HAP-1 (cell line): Measurements from ENCODE around the gene NTNG2.

ENCODE experiments used
- DNase-seq, 2 experiments: peaks; one replicate each; pipeline ENCODE4 v3.0.0-alpha.2; 2016 to 2020; ENCODE audit warnings: low spot score in 2 of 2
- H3K27me3 ChIP-seq: fragments of 250-450 bp; sonication (Bioruptor Pico); 2 replicates; pipeline ENCODE4 v1.5.1; 2020; ENCODE audit warnings: low read depth, mild to moderate bottlenecking, moderate library complexity
- H3K36me3 ChIP-seq: fragments of 250-450 bp; sonication (Bioruptor Pico); replicated peaks from 2 replicates; pipeline ENCODE4 v1.5.1; 2020; ENCODE audit warnings: mild to moderate bottlenecking
- H3K4me1 ChIP-seq: fragments of 250-450 bp; sonication (Bioruptor Pico); 2 replicates; pipeline ENCODE4 v1.5.1; 2020; ENCODE audit warnings: mild to moderate bottlenecking
- H3K4me3 ChIP-seq: fragments of 250-450 bp; sonication (Bioruptor Pico); 2 replicates; pipeline ENCODE4 v1.5.1; 2020; ENCODE audit warnings: mild to moderate bottlenecking, moderate library complexity
- H3K9me3 ChIP-seq: fragments of 250-450 bp; sonication (Bioruptor Pico); 2 replicates; pipeline ENCODE4 v1.5.1; 2020; ENCODE audit warnings: mild to moderate bottlenecking, moderate library complexity
- in situ Hi-C: fragments of 300-500 bp; cut with MboI; formaldehyde crosslinking; loops from 3 replicates; pipeline ENCODE4 v1.14.3; 2020; ENCODE audit warnings: low sequenced_read_pairs, inconsistent platforms, mixed read lengths

The NTNG2 gene

DNA sequence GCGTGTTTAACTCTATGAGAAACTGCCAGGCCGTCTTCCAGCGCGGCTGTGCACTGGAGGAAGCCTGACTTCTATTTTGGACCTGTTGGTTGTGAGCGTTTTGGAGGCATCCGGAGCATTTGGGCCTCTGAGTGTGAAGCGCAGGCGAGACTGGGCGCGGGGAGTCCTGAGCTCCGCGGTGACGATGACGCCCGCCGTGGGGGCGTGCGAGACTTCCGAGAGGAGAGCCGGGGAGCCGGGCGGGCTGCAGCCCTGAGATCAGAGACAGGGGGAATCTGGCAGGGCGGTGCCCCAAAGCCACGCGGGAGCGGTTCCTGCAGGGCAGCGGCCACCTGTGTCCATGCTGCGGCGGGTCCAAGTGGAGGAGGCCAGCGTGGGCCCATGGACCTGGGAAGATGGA, 47.4 kb downstream of the NTNG2 start:
- Histone ChIP-seq H3K9me3 (no peaks in the 10 kb centered on the region), H3K36me3 (no peaks in the 10 kb centered on the region), H3K4me3 (no peak overlapping the region), H3K4me1 (no peaks in the 10 kb centered on the region), H3K27me3 (no peaks in the 10 kb centered on the region)
- no peak for DNase-seq
- in situ Hi-C loops: no loop called here

DNA sequence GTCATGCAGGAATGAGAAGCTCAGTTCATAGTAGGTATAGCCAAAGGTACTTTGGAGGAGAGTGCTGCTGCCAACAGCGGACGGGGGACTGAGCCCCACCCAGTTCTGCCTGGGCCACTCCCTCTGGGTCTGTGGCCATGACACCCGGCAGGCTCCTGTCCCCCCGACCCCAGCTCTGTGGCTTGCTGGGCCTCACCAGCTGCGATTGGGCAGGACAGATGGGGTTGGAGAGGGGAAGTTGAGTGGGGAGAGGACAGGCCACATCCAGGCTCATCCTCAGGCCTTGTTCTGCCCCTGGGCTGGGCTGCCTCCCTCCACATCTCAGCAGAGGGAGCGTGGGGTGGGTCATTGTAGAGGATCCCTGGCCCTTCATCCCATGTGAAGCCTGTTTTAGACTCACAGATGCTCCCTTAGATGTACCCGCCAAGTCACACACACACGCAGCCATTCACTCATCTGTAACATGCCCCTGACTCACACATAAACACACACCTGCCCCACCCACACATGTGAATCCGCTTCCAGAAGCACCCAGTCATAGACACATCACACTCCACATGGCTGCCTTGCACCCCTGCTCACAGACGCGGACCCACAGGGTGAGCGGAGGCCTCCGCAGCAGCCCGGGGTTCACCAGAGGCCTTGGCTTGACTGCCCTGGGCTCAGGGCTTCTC, 48.8 kb downstream of the NTNG2 start:
- in situ Hi-C loops: no loop called here
- Histone ChIP-seq H3K4me1 (no peaks in the 10 kb centered on the region), H3K36me3 (no peaks in the 10 kb centered on the region), H3K4me3 (no peak overlapping the region), H3K9me3 (no peaks in the 10 kb centered on the region), H3K27me3 (no peaks in the 10 kb centered on the region)
- DNase-seq: no peak

DNA sequence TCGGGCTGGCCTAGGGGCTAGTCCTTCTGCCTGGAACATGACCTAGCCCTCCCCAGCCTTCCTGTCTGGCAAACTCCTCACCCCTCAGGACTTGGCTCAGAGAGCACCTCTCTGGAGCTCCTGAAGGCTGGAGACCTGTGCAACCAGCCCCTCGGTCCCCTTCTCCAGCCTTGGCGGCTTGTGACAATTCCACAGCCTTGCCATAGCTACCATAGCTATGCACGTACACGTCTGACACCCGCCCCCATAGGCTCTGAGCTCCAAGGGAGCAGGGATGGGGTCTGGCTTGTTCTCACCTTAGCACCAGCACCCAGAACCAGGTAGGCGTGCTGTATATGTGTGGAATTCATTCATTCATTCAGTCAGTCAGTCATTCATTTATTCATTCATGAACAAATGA, 49.7 kb downstream of the NTNG2 start:
- Histone ChIP-seq H3K4me1 (no peaks in the 10 kb centered on the region), H3K27me3 (no peaks in the 10 kb centered on the region), H3K36me3 (no peaks in the 10 kb centered on the region), H3K4me3 (no peak overlapping the region), H3K9me3 (no peaks in the 10 kb centered on the region)
- in situ Hi-C loops: no loop called here
- no peak for DNase-seq

DNA sequence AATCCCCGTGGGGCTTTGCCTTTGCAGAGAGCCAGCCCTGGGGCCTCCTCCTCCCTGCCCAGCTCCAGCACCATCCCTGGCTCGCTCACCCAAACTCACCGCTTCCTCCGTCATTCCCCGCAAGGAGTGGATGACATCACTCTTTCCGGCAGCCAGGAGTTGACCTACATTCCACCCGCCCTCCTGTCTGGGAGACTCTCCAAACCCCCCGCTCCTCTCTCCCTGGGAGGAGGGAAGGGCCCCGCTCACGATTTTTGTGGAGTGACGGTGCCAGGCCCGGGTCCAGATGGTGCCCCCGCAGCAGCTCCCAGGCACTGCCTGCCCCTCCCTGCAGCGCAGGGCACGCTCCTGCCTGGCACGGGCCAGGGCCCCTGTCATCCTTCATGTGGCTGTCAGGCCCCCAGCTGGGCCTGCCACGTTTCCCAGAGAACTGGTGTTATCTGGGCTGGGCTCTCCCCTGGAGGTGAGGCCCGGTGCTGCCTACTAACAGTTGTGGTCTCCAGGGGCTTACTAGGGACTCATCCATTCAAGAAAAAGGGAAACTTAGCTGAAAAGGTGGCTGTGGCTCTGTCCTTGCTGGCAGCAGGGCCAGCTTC, 52.3 kb downstream of the NTNG2 start:
- Histone ChIP-seq H3K4me1 (no peaks in the 10 kb centered on the region), H3K36me3 (no peaks in the 10 kb centered on the region), H3K9me3 (no peaks in the 10 kb centered on the region), H3K4me3 (no peak overlapping the region), H3K27me3 (no peaks in the 10 kb centered on the region)
- in situ Hi-C loops: no loop called here
- no peak for DNase-seq

DNA sequence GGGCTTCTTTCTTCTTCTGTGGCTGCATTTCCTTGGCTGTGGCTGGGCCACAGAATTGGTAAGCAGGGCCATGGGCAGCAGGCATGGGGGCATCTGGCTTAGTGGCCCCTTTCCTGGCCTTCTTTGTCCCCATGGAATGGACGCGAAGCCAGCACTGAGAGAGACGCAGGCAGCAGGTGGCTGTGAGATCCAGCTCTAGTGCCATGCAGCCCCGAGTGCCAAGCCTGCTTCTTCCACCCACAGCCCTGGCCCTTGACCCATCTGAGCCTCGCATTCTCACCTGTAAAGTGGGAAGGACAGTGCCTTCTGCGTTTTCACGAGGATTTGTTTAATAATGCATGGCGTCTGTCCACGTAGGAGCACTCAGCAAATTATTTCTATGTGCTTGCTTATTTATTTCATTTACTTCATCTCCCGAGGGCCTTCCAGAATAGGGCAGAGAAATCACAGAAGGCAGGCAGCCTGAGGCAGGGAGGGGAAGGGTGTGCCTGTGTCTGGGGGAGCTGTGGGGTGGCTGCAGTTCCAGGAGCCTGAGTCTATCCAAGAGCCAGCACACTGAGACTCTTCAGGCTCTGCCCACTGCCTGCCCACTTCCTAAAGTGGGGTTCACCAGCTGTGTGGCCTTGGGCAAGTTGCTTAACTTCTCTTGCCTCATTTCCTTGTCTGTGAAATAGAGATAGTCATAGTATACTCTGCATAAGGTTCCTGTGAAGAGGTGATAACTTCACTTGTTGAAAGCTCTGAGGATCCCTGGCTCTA, 55.2 kb downstream of the NTNG2 start:
- H3K27me3 ChIP-seq: peaks cover 4% of the 10 kb centered on the region; the same call in 1 of the 2 replicates
- in situ Hi-C loops: no loop called here
- no peaks in the 10 kb centered on the region for H3K36me3 ChIP-seq
- H3K4me1 ChIP-seq: no peaks in the 10 kb centered on the region
- H3K9me3 ChIP-seq: no peaks in the 10 kb centered on the region
- no peak overlapping the region for H3K4me3 ChIP-seq
- no peak for DNase-seq

DNA sequence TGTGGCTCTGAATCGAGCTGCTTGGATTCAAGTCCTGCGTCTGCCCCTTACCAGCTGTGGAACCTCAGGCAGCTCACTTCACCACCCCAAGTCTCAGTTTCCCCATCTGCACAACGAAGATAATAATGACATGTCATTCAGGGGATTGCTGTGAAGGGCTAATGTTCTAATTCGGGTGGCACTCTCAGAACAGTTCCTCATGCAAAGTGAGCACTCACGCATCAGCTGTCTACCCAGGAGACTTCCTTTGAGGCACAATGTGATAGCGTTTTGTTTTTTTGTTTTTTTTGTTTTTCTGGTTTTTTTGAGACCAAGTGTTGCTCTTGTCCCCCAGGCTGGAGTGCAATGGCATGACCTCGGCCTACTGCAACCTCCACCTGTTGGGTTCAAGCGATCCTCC, 56.4 kb downstream of the NTNG2 start:
- DNase-seq: no peak
- Histone ChIP-seq H3K4me1 (no peaks in the 10 kb centered on the region), H3K4me3 (no peak overlapping the region), H3K36me3 (no peaks in the 10 kb centered on the region), H3K9me3 (no peaks in the 10 kb centered on the region), H3K27me3 (peaks cover 9% of the 10 kb centered on the region; the same call in 1 of the 2 replicates)
- in situ Hi-C loops: no loop called here

DNA sequence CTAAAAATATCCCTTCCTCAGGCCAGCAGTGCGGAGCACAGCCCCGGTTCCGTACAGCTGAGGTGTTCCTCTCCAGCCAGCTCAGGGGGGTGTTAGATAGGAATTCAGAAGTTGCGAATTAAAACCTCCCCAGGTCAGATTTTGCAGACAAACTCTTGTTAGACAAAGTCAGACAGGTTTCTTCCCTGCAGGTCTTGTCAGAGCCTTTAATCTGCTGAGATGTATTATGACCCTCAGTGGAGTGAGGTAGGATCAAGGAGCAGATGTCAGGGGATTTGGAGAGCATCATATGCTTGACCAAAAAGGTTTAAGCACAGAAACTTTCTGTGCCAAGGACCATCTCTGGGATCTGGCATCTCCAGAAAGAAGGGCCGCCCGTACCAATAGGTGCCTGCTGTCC, 60.1 kb downstream of the NTNG2 start:
- no peak for DNase-seq
- no peaks in the 10 kb centered on the region for H3K36me3 ChIP-seq
- H3K27me3 ChIP-seq: peaks cover 13% of the 10 kb centered on the region; the same call in 1 of the 2 replicates
- no peaks in the 10 kb centered on the region for H3K4me1 ChIP-seq
- H3K9me3 ChIP-seq: no peaks in the 10 kb centered on the region
- in situ Hi-C loops: no loop called here
- no peak overlapping the region for H3K4me3 ChIP-seq

DNA sequence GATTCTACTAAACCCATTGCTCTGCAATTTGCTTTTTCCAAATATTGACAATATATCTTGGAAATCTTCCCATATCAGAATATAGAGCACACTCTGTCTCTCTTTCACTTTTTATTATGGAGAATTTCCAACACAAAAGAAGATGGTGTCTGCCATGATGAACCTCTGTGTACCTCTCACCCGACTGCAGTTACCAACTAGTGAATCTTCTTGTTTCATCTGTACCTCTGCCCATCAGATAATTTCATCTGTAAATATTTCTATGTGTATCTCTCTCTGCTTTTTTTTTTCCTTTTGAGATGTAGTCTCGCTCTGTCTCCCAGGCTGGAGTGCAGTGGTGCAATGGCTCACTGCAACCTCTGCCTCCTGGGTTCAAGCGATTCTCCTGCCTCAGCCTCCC, 62.8 kb downstream of the NTNG2 start:
- no peak overlapping the region for H3K4me3 ChIP-seq
- H3K9me3 ChIP-seq: no peaks in the 10 kb centered on the region
- DNase-seq: no peak
- in situ Hi-C loops: no loop called here
- no peaks in the 10 kb centered on the region for H3K4me1 ChIP-seq
- H3K27me3 ChIP-seq: peaks cover 13% of the 10 kb centered on the region; the same call in 1 of the 2 replicates
- no peaks in the 10 kb centered on the region for H3K36me3 ChIP-seq

DNA sequence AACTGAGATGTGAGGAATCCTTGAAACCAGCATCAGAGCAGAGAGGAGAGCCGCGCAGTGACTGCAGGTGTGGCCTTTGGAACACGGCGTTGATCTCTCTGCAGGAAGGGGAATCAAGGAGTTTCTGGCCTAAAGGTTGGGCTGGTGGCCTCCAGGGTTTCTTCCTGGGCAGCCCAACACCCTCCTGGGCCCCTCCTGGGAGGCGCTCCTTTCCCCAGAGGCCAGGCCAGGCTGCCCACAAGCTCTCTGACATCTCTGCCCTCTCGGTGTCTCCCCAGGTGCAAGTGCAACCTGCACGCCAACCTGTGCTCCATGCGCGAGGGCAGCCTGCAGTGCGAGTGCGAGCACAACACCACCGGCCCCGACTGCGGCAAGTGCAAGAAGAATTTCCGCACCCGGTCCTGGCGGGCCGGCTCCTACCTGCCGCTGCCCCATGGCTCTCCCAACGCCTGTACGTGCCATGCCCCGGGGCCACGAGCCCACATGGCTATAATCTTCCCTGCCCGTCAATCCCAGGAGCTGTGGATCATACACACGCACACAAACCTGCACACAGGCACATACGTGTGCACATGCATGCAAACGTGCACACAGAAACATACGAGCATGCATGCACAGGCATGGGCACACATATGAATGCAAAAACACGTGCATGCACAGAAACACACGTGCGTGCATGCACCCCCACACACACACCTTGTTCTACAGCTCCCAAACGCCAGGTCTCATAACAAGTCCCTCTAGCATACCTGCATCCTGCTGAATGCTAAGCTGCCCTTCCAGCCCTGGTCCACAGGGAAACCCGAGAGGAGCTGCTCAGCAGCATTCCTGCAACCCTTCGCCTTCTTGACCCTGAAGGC, 64.9 kb downstream of the NTNG2 start:
- Histone ChIP-seq H3K36me3 (no peaks in the 10 kb centered on the region), H3K4me1 (no peaks in the 10 kb centered on the region), H3K27me3 (peaks cover 11% of the 10 kb centered on the region; the same call in 1 of the 2 replicates), H3K9me3 (no peaks in the 10 kb centered on the region), H3K4me3 (no peak overlapping the region)
- in situ Hi-C loops: no loop called here
- DNase-seq: no peak

DNA sequence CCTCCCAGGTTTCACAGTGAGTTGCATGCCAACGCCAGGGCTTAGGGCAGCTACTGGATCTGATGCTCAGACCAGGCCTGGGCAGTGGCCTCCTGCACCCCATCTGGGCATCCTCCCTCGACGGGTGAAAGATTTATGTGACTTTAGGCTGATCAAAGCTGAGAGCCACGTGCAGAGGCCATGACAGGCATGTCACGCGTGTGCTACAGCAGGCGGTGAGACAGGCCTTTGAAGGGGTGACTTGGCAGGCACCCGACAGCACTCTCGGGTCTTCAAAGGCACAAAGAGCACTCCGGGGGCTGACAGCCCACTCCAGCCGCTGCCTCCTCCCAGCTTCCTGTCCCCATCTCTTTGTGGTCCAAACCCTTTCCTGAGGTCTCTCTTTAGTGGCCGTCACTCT, 66.2 kb downstream of the NTNG2 start:
- H3K4me3 ChIP-seq: no peak overlapping the region
- in situ Hi-C loops: no loop called here
- DNase-seq: no peak
- H3K4me1 ChIP-seq: no peaks in the 10 kb centered on the region
- 0 out of 2 replicates have a peak, but pooled peaks cover 3% of the 10 kb centered on the region for H3K27me3 ChIP-seq
- no peaks in the 10 kb centered on the region for H3K36me3 ChIP-seq
- no peaks in the 10 kb centered on the region for H3K9me3 ChIP-seq

DNA sequence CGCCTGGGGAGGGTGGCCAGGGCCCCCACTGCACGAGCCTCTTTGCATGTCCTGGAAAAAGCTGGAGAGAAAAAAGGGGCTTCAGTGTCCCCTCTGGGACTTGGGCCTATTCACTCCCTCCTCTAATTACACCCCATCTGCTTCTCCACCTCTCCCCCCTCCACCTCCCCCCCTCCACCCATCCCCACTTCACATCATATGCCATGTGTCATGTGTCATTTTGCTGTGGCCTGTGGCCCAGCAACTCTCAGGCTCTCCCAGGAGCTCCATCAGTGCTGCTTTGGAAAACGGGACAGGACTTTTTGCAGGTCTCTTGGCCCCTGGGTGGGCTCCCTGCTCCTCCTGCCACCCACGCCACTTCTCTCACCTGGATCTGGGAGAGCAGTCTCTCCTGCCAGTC, 68.7 kb downstream of the NTNG2 start:
- H3K9me3 ChIP-seq: no peaks in the 10 kb centered on the region
- in situ Hi-C loops: no loop called here
- no peaks in the 10 kb centered on the region for H3K36me3 ChIP-seq
- no peak for DNase-seq
- H3K4me3 ChIP-seq: no peak overlapping the region
- H3K4me1 ChIP-seq: no peaks in the 10 kb centered on the region
- H3K27me3 ChIP-seq: 0 out of 2 replicates have a peak, but pooled peaks cover 1% of the 10 kb centered on the region

DNA sequence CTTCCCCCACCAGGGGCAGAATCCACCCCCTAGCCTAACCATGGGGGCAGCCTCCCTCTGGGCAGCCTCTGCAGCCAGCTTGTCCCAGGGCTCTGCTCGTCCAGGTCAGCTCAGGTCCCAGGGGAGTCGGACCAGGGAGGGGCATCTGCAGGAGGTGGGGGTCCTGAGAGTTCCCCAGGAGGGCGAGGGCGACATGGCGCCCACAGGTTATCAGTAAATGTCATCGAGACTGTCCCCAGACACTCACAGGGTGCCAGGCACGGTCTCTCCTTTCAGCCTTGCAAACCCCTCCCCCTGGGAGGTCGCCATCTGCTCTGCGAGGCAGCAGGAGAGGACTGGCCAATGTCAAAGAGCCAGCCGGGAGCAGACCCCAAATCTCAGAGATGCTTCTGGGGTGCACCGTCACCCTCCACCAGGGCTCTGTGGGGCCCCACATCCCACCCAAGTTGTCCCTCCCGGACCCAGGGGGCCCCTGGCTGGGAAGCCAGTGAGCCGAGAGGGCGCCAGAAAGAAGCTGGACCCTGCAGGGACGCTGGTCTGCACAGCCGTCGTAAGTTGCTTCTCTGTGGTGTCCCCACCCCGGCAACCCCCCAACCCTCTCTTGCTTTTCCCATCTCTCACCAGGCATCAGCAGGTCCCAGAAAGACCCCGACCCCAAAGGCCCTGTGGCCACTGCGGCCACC, 69.3 kb downstream of the NTNG2 start:
- in situ Hi-C loops: no loop called here

DNA sequence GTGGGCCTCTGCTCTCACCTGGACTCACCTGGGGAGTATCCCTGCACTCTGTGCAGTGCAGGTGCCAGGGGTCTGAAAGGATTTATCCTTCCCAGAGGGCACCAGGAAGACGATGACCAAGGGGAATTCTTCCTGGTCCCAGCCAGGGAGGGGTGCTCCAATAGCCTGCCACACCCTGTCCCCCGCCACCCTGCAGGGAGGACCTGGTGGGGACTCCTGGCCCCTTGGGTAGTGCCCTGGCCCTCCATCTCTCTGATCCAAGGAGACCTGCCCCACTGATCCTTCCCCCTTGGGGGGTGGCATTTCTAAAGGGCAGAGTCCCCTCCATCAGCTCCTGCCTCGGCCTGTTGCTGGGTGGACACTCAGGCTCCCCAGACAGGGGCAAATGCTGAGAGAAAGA, 70.7 kb downstream of the NTNG2 start:
- no peaks in the 10 kb centered on the region for H3K27me3 ChIP-seq
- no peaks in the 10 kb centered on the region for H3K4me1 ChIP-seq
- no peaks in the 10 kb centered on the region for H3K9me3 ChIP-seq
- in situ Hi-C loops: no loop called here
- H3K36me3 ChIP-seq: no peaks in the 10 kb centered on the region
- no peak overlapping the region for H3K4me3 ChIP-seq
- DNase-seq: no peak

More for the DNA sequence above, 69.3 kb downstream of the NTNG2 start:
- Histone ChIP-seq H3K4me1 (no peaks in the 10 kb centered on the region), H3K36me3 (no peaks in the 10 kb centered on the region), H3K27me3 (no peaks in the 10 kb centered on the region), H3K9me3 (no peaks in the 10 kb centered on the region), H3K4me3 (no peak overlapping the region)
- DNase-seq: no peak
